NCI-H2227 treated with DMSO at 0.1 percent for 48 hours (cell line): Measurements from ENCODE around the gene LSMEM2.
"Not testable (repeated sequence)": the region's sequence is repeated elsewhere in the genome, so short reads cannot be mapped to it uniquely, and the experiment has no call there.

Source experiments
- DNase-seq: peaks from one replicate; lab custom pipeline; 2025; lab: John Stamatoyannopoulos, UW

LSMEM2 gene

GRCh38 chr3:50278880-50279224 is at the start of gene LSMEM2:
LSMEM2 (plus strand) TSS chr3:50279087; CDS start chr3:50279114, 27 bp downstream.
- no peak for DNase-seq

GRCh38 chr3:50229490-50229889 is 49.4 kb upstream of the LSMEM2 start:
- no peak for DNase-seq

GRCh38 chr3:50230104-50230793 is 48.6 kb upstream of the LSMEM2 start:
- DNase-seq = no peak

DNA sequence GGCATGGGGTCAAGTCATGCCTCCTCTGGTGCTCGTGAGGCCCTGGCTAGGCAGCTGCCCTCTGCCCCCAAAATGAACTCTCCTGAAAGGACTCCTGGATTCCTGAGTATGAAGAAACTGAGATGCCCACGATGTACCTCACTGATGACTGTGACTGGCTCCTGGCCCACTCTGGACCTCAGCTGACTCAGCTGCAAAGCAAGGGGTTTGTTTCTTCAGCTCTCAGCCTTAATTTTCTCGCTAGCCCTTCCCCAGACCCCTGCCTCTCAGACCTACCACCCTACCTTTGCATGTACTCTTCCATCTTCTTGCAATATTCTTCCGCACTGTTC is 48.1 kb upstream of the LSMEM2 start:
- no peak for DNase-seq

DNA sequence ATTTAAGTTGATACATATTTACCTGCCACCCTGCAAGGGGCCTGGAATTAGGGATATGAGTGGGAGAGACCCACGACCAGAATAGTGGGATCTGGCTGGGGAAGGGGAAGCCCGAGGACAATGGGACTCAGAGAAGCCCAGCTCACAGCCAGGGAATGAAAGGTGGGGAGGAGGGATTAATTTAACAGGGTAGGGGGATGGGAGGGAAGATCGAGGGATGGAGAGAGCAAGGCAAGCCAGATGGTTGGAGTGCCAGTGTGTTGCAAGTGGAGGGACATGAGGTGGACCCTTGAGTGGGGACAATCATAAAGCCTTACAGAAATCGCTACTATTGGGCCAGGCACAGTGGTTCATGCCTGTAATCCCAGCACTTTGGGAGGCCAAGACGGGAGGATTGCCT is 47.3 kb upstream of the LSMEM2 start:
- DNase-seq = no peak

DNA sequence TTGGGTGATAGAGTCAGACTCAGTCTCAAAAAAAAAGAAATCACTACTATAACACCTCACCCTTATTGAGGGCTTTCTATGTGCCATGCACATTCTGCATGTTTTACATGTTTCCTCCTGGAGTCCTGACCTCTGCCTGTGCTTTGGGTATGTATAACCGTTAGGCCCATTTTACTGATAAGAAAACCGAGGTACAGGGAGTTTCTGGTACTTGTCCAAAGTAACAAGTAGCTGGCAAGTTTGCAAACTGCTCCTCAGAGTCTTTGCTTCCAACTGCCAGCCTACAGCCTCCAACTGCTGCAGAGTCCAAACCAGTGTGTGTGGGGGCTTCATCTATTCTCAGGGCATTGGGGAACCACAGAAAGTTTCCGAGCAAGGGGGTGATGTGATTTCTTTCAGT is 46.6 kb upstream of the LSMEM2 start:
- DNase-seq = no peak

DNA sequence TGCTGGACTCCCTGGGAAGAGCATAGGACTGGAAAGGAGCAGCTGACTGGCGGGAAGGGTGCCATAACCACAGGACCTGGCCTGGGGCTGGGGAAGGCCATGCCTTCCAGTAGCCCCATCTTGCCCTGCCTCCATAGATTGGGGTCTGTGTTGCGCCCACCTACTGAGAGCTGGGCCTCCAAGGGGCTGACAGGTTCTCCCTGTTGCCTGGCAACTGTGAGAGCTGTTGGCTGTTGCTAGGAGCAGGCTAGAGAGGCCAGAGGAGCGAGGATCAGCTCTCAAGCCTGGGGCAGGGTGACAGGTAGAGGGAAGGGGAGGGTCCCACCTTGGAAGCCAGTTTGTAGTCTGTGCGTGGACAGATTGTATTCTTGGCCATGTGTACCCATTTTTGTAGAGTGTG is 45.7 kb upstream of the LSMEM2 start:
- DNase-seq = no peak

- peak; percentile 94 for DNase-seq
Measured at GRCh38 chr3:50235716-50236483, 43.0 kb upstream of the LSMEM2 start, which contains the start of gene GNAI2. GNAI2 (plus strand) TSS chr3:50236204; CDS start chr3:50236336, 132 bp downstream.

DNA sequence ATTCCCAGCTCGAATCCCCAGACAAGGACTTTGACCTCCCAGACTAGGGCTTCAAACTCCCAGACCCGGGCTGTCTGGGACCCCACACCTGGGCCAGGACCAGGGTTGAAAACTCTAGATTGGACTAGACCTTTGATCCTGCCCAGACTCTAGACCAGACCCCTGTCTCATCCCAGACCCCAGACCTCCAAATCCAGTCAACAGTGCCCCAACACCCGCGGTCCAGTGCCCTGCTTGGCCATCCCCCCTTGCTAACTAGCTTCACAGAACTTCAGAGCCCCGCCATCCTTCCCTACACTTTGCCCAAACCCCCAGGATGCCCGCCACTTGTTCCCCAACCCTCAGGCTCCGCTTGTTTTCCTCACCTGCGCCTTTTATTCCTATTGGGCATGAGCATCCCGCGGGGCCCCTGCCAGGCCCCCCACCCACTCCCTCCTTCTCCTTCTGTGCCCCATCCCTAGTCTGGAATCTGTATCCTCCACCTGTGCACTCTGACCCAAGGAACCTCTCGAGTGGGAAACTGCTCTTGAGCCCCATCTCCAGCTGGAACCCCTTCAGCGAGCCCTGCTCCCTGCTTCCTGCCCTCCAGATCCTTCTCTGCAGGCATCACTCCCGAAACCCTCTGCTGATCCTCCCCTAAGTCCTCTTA is 42.3 kb upstream of the LSMEM2 start:
- DNase-seq = no peak

DNA sequence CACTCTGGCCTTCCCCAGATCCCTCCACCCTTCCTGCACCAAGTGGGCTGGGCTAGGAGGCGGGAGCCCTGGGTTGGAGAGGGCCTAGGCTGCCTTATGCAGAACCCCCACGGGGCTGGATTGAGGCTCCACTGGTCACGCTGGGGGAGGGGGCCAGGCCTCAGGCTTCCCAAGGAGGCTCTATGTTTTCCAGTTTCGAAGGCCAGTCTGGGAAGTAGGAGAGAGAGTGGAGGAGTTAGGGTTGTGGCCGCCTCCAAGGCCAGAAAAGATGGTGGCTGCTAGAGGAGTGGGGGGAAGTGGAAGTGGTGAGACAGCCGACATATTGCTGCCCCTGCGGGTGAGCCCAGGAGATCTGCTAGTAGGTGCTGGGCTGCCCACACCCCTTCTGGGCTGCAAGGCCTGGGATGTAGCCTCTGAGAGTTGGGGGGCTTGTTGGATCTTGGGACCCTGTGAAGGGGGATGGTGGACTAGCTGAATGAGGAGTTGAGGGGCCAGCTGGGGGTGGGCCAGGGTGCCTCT is 41.7 kb upstream of the LSMEM2 start:
- DNase-seq = no peak

GRCh38 chr3:50237754-50238548 is 40.9 kb upstream of the LSMEM2 start:
- DNase-seq = peak; percentile 41

DNA sequence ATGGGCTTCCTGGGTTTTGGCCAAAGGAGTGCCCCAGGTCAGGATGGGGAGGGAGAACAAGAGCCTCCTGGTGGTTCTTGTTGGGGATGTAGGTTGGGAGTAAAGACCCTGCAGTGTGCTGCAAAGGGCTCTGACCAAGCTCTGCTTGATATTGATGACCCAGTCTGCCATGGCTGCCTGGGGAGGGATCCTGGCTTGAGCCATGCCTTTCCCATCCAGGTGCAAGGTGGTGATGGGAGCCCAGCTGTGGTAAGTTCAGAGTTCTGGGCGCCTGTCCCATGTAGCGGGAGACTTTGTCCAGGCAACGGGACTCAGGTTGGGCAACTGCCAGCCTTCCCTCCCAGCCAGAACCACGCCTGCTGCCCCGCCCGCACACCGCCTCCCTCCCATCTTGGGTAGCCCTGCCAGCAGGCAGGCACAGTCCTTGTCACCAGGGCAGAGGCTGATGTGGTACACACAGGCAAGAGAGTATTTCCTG is 40.3 kb upstream of the LSMEM2 start:
- no peak for DNase-seq

- no peak for DNase-seq
Measured at GRCh38 chr3:50239649-50240048, 39.2 kb upstream of the LSMEM2 start.

DNA sequence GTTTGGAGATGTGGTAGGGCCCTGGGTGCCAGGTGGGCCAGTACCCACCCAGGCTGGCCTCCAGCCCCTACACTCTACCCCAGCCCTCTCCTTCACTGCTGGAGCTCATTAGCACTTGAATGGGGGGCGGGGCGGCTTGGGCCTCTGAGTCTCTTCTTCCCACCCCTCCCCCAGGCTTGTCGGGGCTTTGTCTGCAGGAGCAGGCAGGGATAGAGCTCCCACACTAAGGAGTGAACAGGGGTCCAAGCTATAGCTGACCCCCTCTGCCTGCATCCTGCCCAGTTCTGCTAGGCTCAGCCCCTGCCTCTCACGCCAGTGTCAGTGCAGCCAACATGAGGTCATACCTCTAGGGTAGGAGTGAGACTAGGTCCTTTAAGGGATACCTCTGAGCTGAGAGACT is 37.7 kb upstream of the LSMEM2 start:
- peak; percentile 36 for DNase-seq

- no peak for DNase-seq
Measured at GRCh38 chr3:50241713-50242380, 37.0 kb upstream of the LSMEM2 start.

- no peak for DNase-seq
Measured at GRCh38 chr3:50242381-50242770, 36.5 kb upstream of the LSMEM2 start.

GRCh38 chr3:50242851-50243542 is 35.9 kb upstream of the LSMEM2 start:
- DNase-seq = no peak

DNA sequence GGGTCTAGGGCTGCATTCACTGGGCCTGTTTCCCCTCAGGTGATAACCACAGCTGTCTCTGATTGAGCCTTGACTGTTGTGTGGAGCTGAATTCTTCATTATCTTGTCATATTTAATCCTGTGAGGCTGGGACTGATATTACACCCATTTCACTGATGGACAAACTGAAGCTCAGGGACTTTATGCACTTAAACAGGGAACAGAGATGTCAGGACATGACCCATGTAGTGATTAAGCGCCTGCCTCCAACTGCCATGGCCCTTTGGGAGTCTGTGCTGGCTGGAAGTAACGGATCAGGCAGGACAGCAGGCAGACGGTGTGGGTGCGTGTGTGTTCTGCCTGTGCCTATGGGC is 35.4 kb upstream of the LSMEM2 start:
- no peak for DNase-seq

GRCh38 chr3:50244813-50245212 is 34.1 kb upstream of the LSMEM2 start:
- DNase-seq = not testable (repeated sequence)

DNA sequence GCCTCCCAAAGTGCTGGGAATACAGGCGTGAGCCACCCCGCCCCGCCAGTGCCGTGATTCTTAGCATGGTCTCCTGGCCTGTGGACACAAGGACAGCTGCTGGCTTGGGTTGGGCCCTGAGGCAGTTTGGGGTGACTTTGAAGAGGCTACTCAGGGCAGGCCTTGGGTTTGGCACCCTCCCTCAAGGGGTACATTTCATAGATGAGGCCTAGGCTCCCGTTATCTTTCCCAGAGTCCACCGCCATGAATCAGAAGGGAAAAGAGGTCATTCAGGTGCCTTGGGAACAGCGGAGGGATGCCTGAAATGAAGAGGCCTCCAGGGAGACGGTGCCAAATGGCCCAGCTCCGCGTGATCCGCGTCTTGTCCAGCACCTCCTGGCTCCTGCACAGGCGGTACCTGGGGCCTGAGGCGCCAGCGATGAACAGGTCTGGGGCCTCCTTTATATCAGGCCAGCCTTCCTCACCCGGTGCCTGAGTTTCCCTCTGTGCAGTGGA is 33.6 kb upstream of the LSMEM2 start:
- no peak for DNase-seq
